HUDEP-2 (cell line): ENCODE measurements around the gene NUCKS1.

Source experiments
- DNase-seq, 76 experiments: peaks; one replicate each; lab custom pipeline; 2025; ENCODE audit not compliant: unreplicated experiment in 76 of 76; lab: John Stamatoyannopoulos, UW

The NUCKS1 gene

DNA sequence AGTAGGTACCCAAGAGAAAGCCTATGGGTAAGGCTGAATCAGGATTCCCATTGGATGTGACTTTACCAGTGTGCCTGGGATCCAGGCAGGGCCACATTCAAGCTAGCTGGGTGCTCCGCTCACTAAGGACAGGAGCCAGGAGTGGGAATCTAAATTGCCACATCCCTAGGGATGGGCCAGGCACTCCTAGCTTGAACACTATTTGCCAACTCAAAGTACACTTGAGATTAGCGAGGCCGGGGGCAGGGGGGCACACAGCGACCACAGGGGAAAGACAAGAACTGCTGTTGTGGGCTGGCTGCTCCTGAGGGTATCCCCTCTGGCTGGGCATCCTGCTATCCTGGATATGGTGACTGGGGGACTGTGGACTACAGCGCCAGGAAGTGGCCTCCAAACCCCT lies 74.0 kb downstream of the NUCKS1 start:
- DNase-seq, result no peak

GRCh38 chr1:205675247-205675646 lies 74.7 kb downstream of the NUCKS1 start:
- no peak for DNase-seq

- no peak for DNase-seq
Observed at GRCh38 chr1:205672970-205673369, 77.0 kb downstream of the NUCKS1 start.

DNA sequence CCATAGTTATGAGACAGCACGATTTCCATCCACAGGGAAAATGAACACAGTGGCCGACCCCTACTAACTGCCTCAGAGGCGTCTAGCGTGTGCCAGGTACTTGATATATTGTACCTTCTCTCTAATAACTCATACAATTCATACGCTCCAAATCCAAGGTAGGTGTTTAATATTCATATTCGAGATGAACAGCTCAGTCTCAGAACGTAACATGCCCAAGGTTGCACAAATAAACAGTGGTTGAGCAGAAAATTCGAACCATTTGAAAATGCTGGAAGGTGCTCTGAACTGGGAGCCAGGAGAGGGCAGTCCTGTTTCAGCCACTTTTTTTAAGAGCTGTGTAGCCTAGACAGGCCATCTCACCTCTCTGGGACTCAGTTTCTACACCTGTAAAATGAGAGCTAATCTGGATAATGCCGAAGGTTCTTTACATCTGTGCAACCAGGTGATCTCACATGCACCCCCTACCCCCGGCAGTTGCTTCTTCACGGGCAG lies 77.5 kb downstream of the NUCKS1 start:
- DNase-seq, result no peak

GRCh38 chr1:205670611-205671430 lies 79.2 kb downstream of the NUCKS1 start:
- DNase-seq, result no peak

GRCh38 chr1:205670150-205670446 lies 79.9 kb downstream of the NUCKS1 start:
- DNase-seq, result no peak

DNA sequence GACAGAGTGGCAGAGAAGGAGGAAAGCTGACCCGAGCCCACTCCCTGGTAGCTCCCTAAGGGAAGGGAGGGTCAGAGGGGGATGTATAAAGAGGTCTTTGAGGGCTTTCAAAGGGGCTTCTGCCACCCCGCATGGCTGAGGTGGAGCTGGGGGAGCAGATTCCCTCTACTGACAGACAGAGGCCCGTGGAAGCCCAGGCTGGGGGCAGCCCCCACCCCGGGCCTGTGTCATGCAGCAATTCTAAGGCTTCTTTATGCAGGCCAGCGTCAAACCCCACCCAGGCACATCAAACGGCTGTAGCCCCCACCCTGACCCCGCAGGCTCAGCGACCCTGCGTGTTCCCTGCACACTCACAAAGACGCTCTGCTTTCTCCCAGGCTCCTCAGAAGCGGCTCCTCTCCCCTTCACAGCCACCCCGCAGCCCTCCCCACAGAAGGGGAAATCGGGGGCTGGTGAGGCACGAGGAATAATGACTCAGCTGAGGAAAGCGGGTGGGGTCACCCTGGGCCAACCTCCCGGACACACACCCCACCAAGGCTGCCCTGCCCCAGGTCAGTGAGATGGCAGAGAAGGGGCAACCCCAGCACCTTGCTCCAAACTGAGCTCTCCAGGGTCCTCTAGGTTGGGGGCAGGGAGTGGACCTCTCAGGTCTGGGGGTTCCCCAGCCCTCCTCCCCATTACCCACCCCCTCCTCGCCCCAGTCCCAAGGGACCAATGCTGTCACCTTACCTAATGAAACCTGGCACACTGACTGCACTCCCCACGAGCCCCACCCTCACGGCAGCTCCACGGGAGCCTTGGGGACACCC lies 80.4 kb downstream of the NUCKS1 start:
- peak in 16 of 76 experiments; percentile 6 to 56 (median 20) for DNase-seq

DNA sequence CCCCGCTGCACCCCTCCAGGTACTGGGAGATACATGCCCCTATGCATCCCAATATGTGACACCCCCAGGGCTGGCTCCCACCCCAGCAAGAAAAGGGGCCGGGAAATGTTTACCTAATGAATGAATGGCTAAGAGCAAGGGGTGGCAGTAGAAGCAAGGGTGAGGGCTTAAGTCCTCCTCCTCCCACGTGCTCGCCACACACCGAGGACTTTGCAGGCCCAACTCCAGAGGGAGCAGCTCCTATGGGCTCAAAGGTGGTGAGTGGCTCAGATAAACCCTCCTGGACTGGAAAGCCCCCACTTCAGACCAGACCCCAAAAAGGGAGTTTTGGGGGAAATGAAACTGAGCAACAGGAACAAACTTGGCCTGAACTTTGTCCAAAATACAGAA lies 81.0 kb downstream of the NUCKS1 start:
- peak in 31 of 76 experiments; percentile 2 to 53 (median 20) for DNase-seq

- peak in 16 of 76 experiments; percentile 10 to 34 (median 22) for DNase-seq
Observed at GRCh38 chr1:205667909-205668643, 81.9 kb downstream of the NUCKS1 start.

DNA sequence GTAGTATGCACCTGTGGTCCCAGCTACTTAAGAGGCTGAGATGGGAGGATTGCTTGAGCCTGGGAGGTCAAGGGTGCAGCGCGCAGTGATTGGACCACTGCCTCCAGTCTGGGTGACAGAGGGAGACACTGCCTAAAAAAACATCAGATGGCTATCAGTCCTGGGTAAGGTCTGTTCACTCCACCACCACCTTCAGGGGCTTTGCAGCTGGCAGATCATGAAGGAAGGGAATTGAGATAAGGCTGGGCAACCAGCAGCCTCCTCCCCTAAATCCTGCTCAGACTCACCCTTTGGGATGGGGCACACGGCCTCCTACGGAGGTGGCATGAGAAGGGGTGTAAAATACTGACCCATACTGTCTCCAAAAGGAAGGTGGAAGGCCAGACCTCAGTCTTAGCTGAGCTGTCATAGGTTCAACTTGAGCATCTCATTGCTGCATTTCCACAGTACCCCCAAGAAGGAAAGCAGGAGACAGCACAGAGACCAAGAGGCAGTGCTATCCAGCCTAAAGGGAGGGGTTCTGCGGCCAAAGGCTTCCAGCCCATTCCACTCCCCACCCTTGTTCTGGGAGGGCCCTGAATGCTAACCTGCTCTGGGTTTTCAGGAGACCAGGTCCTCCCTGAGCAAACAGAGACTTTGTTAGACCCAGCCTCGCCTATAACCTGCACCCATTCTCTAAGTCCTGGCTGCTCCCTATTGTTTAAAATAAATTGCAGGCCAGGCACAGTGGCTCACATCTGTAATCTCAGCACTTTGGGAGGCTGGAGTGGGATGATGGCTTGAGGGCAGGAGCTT lies 83.4 kb downstream of the NUCKS1 start:
- no peak for DNase-seq

- DNase-seq, result no peak
Observed at GRCh38 chr1:205665201-205666045, 84.6 kb downstream of the NUCKS1 start.

- DNase-seq, result no peak
Observed at GRCh38 chr1:205664399-205665017, 85.5 kb downstream of the NUCKS1 start.

DNA sequence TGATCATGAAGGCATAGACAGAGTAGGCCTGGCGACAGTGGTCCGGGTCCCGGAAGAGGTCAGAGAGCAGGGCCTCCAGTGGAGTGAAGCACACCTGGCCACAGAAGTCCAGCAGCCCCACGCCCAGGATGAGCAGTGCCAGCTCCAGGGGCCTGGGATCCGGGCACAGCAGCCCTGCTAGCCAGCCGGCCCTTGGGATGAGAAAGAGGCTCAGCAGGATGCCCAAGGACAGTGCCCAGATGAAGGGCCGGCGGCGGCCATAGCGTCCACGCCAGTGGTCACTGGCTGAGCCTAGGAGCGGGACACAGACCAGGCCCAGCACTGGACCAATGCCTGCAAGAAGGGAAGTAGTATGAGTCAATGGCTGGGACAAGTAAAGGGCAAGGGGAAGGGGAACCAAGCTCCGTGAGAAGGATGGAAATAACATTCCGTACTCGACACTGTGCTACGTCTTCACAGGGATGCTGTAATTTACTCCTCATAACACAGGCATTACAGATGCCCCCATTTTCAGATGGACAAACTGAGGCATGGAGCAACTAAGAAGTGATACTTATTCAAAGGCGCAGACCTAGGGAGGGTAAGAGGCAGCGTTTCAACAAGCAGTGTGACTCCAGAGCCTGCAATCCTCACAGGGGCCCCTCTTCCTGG lies 86.6 kb downstream of the NUCKS1 start:
- DNase-seq, result no peak
